HT1080 (cell line): ENCODE measurements around the gene ANP32E. TPM values are rescaled to one million over a fixed set of nuclear protein-coding genes. Genes with fewer than 3 reads are reported as not detected.
"Not testable (repeated sequence)": the region's sequence is repeated elsewhere in the genome, so short reads cannot be mapped to it uniquely, and the experiment has no call there.

ENCODE experiments used
- DNase-seq: peaks from one replicate; pipeline ENCODE4 v3.0.0-alpha.2; 2015; ENCODE audit warnings: low read depth
- total RNA-seq: library from RNA; depleted of rRNA; stranded (reverse); fragments of >200 nt; shearing (Covaris generic); gene quantifications from 2 replicates; pipeline ENCODE4 v1.2.3, GENCODE V29; 2014

Gene ANP32E
- total RNA-seq, 1 experiment from 2014 or later = 37.7 TPM

DNA sequence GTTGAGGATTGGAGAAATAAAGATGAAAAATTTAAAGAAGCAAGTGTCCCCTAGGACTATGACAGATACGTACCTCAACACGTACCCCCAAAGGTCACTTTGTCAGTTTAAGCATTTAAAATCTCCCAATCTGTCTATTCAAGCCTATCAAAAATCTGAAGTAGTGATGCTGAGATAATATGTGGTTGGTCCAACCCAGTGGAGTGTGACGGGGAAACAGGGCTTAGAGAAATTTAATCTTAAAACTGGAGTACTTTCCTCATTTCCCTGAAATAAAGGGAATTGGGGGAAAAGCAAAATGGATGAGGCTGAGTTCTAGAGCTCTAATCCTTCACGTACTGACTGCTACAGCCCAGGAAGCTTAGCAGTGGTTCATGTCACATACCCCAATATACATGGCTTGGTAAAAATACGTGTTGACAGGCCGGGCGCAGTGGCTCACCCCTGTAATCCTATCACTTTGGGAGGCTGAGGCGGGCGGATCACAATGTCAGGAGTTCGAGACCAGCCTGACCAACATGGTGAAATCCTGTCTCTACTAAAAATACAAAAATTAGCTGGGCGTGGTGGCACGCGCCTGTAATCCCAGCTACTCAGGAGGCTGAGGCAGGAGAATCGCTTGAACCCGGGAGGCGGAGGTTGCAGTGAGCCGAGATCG is 21.7 kb downstream of the ANP32E start:
- not testable (repeated sequence) for DNase-seq

DNA sequence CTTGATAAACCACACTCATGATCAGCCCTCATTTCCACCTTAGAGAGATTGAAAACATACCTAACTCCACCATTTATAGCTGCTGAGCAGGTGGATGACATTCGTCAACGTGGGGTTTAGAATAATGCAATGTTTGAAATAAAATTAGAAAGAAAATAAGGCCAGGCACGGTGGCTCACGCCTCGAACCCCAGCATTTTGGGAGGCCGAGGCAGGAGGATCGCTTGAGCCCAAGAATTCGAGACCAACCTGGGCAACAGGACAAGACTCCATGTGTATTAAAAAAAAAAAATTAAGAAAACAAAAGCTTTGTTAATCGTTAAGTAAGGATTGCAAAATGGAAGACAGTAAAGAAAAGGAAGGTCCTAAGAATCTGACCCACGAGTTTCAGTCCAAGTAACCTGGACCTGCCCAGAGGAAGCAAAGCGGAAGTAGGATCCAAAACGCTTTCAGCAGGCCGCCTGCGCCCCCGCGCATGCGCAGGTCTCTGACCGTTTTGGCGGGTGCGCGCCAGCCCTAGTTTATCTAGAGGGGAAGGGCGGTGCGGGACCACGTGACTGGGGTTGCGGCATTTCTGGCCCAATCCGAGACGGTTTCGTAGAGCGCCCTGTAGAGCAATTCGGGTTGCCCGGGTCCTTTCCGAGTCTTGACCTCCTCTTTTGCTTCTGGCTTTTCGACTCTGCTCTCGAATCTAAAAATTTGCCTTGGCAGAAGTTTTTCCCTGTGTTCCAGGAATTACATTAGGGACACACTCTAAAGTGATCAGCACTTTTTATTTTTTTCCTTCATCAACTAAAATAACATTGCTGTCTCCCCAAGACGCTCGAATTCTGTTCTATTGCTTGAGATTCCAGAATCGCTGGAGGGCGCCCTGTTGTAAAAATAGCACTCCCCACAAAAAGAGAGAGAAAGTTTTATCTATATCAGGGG is 22.5 kb downstream of the ANP32E start:
- DNase-seq = peak; percentile 82

DNA sequence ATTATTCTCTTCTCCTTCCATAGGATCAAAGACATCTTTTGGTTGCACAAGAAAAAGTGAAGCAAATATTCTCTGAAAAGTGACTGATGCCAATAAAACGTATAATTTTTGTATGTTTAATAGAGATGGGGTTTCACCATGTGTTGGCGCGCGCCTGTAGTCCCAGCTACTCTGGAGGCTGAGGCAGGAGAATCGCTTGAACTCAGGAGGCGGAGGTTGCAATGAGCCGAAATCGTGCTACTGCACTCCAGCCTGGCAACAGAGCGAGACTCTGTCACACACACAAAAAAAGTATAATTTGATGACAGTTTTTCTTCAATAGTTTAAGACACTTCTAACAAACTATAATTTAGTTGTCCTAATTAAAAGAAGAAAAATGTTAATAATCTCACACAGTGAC is 23.8 kb downstream of the ANP32E start:
- no peak for DNase-seq

DNA sequence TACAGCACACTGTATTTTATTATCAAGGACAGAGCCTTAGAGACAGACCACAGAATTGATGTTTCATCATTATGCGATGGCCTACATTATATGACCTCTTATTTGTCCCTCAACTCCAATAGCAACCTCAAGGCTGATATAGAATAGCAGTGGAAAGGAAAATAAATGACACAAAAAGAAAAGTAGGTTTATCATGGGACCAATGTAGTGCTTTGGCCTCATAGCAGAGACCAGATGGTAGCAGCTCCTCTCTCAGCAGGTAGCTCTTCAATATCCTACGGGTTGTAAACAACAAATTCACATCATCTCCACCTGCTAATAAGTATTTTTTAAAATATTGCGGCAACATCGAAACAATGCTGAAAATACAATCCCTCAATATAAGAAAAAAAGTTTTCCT is 25.2 kb downstream of the ANP32E start:
- DNase-seq = no peak

DNA sequence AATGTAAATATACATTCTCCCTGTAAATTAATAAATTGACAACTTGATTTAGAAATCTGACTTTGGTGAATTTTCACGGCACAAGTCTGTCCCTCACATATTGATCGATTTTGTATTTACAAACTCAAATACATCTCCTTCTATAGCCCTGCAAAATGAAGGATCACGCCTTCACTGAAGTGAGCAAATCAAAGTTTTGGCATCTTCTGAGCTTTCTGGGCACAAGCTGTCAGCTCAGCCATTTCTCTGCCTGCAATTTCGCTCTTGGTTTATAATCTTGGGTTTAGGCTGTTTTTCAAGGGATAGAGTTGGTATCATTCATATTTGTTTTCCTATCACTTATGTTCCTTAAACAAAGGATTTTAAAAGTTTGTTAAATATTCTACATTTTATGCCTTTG is 25.8 kb downstream of the ANP32E start:
- no peak for DNase-seq

DNA sequence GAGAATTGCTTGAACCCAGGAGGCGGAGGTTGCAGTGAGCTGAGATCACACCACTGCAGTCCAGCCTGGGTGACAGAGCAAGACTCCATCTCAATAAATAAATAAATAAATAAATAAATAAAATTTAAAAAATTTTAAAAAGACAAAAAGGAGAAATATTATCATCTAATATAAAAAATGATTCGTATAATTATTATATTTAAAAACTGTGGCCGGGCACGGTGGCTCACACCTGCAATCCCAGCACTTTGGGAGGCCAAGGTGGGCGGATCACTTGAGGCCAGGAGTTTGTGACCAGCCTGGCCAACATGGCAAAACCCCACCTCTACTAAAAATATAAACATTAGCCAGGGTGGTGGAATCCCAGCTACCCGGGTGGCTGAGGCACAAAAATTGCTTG is 27.5 kb downstream of the ANP32E start:
- DNase-seq = not testable (repeated sequence)

DNA sequence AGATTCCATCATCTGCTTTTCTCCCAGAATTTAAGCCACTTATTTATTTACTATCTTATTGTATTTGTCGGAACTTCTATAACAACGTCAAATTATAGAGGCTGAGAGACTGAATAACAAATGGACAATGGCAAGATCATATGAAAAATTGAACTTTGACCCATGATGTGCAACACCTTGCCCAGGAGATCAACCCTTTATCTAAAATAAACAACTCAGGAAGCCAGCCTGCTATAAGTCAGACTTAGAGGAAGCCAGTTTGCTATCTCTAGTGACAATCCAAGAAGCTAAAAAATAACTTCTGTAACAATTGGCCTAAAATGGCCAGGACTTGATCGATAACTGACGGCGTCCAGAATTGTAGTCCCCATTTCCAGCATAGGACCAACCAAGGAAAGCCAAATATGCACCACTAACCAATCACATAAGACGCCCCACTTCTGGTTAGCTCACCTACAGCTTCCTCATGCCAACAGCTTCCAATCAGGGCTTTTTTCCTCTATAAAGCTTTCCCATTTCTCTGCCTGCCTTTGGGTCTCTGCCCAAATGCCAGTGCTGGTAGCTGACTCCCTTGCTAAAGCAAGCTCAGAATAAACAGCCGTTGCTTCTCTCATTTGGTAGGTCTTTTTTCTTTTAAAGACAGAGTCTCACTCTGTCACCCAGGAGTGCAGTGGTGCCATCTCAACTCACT is 28.5 kb downstream of the ANP32E start:
- no peak for DNase-seq

DNA sequence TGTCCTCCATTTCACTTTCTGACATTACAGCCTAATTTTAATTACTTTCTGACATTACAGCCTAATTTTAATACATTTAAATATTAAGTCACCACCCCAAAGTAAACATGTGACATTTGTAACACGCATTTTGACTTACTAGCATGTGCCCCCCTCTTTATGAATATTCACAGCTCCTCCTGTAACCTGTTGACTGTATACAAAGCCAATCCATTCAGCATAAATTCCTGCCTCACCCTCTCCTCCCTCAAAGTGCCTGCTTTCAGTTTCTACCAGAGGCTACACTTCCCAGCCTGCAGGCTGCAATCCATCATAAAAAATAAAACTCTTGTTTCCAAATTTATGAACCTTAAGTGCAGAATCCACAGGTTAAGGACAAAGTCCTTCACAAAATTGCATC is 39.5 kb downstream of the ANP32E start:
- DNase-seq = no peak

DNA sequence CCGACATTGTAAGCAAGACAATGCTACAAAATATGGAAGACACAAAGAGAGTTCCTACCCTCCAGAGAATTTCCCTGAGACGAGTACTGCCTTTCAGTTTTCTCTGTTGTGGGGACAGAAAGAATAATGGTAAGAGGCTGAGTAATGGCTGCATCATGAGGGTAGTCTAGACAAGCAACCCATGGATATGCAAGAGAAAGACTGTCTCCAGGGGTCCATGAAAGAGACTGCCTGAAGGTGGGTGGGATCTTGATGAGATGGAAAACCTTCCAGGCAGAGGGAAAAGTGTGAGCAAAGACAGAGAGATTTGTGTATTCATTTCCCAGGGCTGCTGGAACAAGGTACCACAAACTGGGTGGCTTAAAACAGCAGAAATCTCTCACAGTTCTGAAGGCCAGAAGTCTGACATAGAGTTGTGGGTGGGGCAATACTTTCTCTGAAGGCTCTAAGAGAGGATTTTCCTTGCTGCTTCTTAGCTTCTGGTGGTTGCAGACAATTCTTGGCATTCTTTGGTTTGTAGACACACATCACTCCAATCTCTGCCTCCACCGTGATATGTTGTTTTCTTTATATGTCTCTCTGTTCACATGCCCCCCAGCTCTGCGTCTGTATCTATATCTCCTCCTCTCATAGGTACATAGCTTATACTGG is 41.4 kb downstream of the ANP32E start:
- DNase-seq = no peak

DNA sequence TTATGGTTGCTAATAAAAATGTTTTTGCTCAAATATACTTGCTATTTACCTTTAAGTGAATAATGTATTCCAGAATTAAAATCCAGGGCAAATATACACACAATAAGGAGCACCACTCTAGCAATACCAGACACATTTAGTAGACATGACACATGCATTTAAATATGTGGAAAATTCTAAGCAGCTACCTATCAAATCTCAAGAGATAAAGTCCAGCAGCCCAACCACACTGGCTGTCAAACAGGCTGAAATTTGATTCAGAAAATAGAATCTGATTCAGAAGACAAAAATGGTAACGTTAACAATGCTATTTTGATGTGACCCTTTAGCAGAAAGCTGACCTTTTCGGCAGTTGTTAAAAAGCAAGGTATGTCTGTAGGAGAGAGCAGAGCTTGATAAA is 43.9 kb downstream of the ANP32E start:
- peak; percentile 66 for DNase-seq

DNA sequence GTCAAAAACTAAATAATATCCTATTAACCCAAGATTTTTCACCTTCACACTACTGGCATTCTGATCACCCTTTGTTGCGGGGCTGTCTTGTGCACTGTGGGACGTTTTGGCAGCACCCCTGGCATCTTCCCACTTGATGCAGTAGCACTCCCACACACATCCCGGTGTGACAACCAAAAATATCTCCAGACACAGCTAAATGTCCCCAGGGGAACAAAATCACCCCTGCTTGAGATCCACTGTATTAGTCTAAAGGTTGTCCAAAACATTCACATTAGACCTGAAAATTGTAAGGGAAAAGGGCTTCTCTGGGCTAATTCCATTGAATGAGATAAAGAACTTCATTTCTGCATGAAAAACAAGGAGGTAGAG is 48.4 kb downstream of the ANP32E start:
- no peak for DNase-seq

DNA sequence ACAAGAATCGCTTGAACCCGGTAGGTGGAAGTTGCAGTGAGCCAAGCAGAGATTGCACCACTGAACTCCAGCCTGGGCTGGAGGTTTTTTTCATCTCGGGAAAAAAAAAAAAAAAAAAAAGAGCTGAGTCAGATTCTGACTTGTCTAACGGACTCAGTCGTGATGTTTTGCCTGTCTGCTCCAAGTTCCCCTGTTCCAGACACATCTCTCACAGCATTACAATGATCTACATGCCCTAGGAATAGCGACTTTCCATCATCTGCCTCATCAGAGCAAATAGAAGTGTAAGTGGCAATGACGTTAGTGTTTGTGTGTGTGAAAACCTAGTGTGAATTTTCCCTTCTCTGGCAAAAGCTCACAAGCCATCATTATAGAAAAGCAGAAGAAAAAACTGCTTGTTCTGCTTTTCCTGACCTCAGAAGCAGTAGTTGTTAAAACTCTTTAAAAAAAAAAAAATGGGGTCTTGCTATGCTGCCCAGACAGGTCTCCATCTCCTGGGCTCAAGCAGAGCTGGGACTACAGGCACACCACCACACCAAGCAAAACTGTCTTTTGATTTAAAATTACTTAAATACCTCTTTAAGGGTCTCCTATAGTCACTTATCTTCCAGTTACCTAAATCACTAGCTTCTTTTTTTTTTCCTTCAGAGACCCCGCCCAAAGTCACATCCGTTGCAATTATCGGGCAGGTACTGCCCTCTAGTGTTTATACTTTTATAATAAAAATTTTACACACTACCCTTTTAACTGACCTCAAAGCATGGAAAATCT is 48.9 kb downstream of the ANP32E start:
- DNase-seq = peak; percentile 87

DNA sequence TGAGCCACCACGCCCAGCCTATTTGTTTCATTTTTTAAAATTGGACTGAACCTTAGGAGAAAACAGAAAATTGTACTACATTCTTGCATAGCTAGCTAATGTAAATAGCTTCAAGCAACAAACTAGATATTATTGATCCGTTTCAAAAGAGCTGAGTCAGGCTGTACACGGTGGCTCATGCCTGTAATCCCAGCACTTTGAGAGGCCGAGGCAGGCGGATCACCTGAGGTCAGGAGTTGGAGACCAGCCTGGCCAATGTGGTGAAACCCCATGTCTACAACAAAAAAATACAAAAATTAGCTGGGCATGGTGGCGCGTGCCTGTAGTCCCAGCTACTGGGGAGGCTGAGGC is 49.5 kb downstream of the ANP32E start:
- DNase-seq = not testable (repeated sequence)

DNA sequence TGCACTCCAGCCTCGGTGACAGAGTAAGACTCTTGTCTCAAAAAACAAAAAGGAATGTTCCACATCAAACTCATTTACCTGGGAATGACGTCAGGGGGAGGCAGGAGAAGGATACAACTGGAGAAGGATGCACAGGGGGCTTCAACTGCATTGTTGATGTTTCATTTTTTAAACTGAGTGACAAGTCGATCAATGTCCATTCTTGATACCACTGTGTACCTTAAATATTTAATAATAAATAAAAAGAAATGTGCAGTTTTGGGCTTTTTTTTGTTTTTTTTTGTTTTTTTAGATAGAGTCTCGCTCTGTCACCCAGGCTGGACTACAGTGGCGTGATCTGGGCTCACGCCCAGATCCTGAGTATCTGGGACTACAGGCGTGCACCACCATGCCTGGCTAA is 50.4 kb downstream of the ANP32E start:
- DNase-seq = no peak

DNA sequence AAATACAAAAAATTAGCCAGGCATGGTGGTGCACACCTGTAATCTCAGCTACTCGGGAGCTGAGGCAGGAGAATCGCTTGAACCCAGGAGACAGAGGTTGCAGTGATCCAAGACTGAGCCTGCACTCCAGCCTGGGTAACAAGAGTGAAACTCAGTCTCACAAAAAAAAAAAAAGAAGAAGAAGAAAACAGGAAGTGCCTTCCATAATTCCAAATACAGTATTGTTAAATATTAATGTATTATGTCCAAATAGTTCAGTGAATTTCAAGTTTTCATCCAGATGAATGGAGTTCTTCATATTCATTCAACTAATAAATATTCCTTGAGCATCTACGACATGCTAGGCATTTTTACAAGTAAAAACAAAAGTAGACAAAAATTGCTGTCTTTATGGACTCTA is 52.9 kb downstream of the ANP32E start:
- DNase-seq = no peak

DNA sequence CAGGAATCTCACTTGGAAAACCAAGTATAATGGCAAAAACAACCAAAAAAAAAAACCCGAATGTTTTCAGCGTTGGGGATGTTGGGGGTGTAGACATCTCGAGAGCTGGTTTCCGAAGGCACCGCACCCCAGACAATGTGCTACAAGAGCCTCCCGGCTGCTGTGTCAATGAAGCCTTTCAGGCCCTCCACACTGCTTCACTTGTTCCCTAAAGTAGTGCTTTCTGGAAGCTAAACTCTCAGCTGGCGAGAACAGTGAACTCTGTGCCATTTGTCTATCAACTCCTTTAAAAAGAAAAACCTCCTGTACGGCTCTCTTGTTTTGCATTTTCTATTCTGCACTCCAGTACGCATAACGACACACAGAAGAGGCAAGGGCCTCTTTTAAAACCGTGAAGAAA is 53.7 kb downstream of the ANP32E start:
- DNase-seq = no peak

DNA sequence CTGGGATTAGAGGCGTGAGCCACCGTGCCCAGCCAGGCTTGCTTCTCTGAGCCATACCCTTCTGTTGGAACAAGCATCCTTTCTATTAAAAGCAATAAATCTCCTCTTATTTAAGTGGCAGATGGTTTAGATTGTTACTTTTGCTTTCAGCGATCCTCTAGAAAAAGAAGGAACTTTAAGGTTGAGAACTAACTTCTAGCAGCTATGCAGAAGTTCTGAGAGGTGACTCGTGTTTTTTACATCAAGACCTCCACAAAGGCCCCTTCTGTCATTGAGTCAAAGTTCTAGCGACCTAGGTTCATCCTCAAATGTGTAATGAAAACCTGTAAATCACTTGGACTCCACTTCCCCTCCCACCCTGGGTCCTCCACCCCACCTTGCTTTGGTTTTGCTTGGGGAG is 55.4 kb downstream of the ANP32E start:
- no peak for DNase-seq

DNA sequence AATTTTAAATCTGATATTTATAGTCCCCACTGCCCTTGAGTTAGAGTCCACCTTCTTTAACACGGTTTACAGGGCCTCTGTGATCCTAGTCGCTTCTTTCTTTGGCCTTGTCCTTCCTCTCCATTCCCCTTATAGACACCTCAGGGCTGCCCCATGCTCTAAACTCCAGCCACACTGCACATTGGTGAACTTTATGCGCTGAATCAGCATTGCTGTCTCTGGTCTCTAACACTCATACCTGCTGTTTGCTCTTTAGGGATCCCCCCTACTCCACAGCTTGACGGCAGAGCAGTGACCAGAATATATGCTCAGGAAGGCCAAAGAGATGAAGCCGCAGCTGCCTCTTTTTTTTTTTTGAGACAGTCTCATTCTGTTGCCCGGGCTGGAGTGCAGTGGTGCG is 56.0 kb downstream of the ANP32E start:
- DNase-seq = no peak

DNA sequence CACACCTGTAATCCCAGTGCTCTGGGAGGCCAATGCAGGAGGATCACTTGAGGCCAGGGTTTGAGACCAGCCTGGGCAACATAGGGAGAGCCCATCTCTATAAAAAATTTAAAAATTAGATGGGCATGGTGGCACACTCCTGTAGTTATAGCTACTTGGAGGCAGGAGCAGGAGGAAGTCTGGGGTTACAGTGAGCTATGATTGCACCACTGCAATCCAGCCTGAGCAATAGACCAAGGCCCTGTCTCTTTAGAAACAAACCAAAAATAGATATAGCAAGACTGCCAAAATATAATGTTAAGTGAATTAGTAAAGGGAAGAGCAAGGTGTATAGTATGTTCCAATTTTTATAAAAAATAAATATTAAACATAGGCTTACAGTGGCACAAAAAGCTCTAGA is 57.4 kb downstream of the ANP32E start:
- no peak for DNase-seq

DNA sequence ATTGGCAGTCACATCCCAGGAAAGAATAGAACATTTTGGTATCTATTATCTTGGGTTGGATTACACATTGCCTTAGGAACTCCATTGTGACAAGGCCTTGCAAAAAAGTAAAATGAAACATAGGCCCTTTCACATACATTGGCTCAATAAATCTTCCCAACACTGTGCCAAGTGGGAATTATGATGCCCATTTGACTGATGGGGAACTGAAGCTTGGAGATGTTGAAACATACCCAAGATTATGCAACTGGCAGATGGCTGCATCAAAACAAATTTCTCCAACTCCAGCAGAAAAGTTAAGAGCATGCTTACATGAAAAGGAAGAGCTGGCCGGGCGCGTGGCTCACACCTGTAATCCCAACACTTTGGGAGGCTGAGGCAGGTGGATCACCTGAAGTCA is 59.3 kb downstream of the ANP32E start:
- DNase-seq = no peak

DNA sequence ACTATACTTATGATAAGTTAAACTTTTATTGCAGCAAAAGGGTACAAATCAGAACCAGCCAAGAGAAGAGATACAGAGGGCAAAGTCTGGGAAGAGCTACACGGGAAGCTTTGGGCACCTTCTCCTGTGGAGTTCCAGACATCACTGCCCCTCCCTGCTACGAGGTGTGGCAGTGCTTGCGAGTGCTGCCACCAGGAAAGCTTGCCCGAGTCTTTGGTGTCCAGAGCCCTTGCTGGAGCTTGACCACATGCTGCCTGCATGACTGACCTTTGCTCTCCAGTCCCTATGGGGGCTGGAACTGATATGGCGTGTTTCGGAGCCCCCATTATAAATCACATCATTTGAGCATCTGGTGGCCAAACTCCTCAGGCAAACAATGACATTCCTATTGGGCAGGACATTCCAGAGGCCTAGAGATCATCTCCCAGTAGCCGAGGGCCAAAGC is 62.7 kb downstream of the ANP32E start:
- DNase-seq = no peak
